Measurements from ENCODE around the gene PRKCB.
"Not testable (repeated sequence)": the region's sequence is repeated elsewhere in the genome, so short reads cannot be mapped to it uniquely, and the experiment has no call there.

PRKCB gene

DNA sequence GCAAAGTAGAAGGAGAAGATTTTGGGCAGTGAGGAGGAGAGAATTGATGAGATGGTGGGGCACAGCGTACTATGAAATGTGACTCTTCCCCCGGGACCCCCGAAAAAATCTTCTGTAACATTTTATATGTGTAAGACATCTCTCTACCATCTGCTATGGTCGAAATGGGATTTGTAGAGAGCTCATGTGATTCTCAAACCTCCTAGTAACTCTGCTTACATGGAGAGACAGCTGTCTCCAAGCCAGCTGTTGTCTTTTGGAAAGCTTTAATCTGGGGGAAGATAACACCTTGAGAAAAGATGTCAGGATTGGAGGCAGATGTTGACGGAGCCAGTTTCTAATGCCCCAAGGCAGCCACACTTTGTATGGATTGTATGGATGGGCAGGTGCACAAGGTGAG lies 94.1 kb downstream of the PRKCB start:
- Histone ChIP-seq H3K9me3 (ENCODE audit: insufficient read depth, low read length) (no peaks in the 10 kb centered on the region), H3K9me2 (replicated peaks; ENCODE audit: insufficient read depth, low read length) (no peaks in the 10 kb centered on the region), H3F3A (ENCODE audit: insufficient read depth) (no peaks in the 10 kb centered on the region), H3K36me3 (ENCODE audit: low read length) (no peaks in the 10 kb centered on the region), H2AFZ (ENCODE audit: low read depth, low read length, severe bottlenecking) (no peak overlapping the region), H3K27me3 (ENCODE audit: low read length) (no peaks in the 10 kb centered on the region), H3K9ac (ENCODE audit: low read length) (no peak overlapping the region), H4K20me1 (ENCODE audit: low read depth, low read length) (no peaks in the 10 kb centered on the region), H3K4me2 (ENCODE audit: low read depth, low read length, poor library complexity, severe bottlenecking) (no peak overlapping the region), H3K27ac (ENCODE audit: low read depth, low read length) (no peak overlapping the region), H3K4me3 (ENCODE audit: insufficient read depth, low read length, poor library complexity, severe bottlenecking) (no peak overlapping the region), H3K79me2 (ENCODE audit: insufficient read depth, low read length) (no peaks in the 10 kb centered on the region)
- no peak for TF ChIP-seq EZH2phosphoT487 (conservative IDR thresholded peaks at IDR 0.05; ENCODE audit: low read length)
- TF ChIP-seq CTCF (IDR thresholded peaks at IDR 0.05; ENCODE audit: insufficient read depth, low read length, poor library complexity, severe bottlenecking) = no peak

DNA sequence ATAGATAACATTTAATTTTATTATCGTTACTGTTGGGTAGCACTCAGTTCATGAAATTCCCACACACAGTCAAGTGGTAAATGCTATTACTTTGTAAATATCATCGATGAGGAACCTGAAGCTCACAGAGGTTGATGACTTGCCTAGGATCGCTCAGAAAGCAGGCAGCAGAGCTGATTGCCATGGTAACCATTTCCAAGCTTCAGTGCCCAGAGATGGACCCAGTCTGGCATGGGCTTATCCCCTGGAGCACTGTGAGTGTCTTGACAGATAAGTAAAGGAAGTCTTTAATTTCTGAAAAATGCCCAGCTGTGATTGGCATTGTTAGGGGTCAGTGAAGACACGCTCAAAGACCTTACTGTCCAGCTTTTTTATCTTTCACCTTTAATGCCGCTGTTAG lies 95.0 kb downstream of the PRKCB start:
- H3F3A ChIP-seq (ENCODE audit: insufficient read depth) = no peaks in the 10 kb centered on the region
- H4K20me1 ChIP-seq (ENCODE audit: low read depth, low read length) = no peaks in the 10 kb centered on the region
- no peak overlapping the region for H3K4me3 ChIP-seq (ENCODE audit: insufficient read depth, low read length, poor library complexity, severe bottlenecking)
- no peak overlapping the region for H2AFZ ChIP-seq (ENCODE audit: low read depth, low read length, severe bottlenecking)
- no peak overlapping the region for H3K4me2 ChIP-seq (ENCODE audit: low read depth, low read length, poor library complexity, severe bottlenecking)
- H3K9me2 ChIP-seq (replicated peaks; ENCODE audit: insufficient read depth, low read length) = no peaks in the 10 kb centered on the region
- no peak overlapping the region for H3K9ac ChIP-seq (ENCODE audit: low read length)
- no peak overlapping the region for H3K27ac ChIP-seq (ENCODE audit: low read depth, low read length)
- no peaks in the 10 kb centered on the region for H3K79me2 ChIP-seq (ENCODE audit: insufficient read depth, low read length)
- no peaks in the 10 kb centered on the region for H3K27me3 ChIP-seq (ENCODE audit: low read length)
- TF ChIP-seq CTCF (IDR thresholded peaks at IDR 0.05; ENCODE audit: insufficient read depth, low read length, poor library complexity, severe bottlenecking) (no peak), EZH2phosphoT487 (conservative IDR thresholded peaks at IDR 0.05; ENCODE audit: low read length) (no peak)
- no peaks in the 10 kb centered on the region for H3K36me3 ChIP-seq (ENCODE audit: low read length)
- H3K9me3 ChIP-seq (ENCODE audit: insufficient read depth, low read length) = no peaks in the 10 kb centered on the region

- H4K20me1 ChIP-seq (ENCODE audit: low read depth, low read length) = no peaks in the 10 kb centered on the region
- H3K79me2 ChIP-seq (ENCODE audit: insufficient read depth, low read length) = no peaks in the 10 kb centered on the region
- no peak overlapping the region for H2AFZ ChIP-seq (ENCODE audit: low read depth, low read length, severe bottlenecking)
- no peaks in the 10 kb centered on the region for H3K9me3 ChIP-seq (ENCODE audit: insufficient read depth, low read length)
- no peaks in the 10 kb centered on the region for H3K9me2 ChIP-seq (replicated peaks; ENCODE audit: insufficient read depth, low read length)
- no peak overlapping the region for H3K27ac ChIP-seq (ENCODE audit: low read depth, low read length)
- no peaks in the 10 kb centered on the region for H3K36me3 ChIP-seq (ENCODE audit: low read length)
- no peaks in the 10 kb centered on the region for H3K27me3 ChIP-seq (ENCODE audit: low read length)
- H3F3A ChIP-seq (ENCODE audit: insufficient read depth) = no peaks in the 10 kb centered on the region
- TF ChIP-seq EZH2phosphoT487 (conservative IDR thresholded peaks at IDR 0.05; ENCODE audit: low read length) = no peak
- no peak for TF ChIP-seq CTCF (IDR thresholded peaks at IDR 0.05; ENCODE audit: insufficient read depth, low read length, poor library complexity, severe bottlenecking)
- no peak overlapping the region for H3K4me3 ChIP-seq (ENCODE audit: insufficient read depth, low read length, poor library complexity, severe bottlenecking)
- H3K9ac ChIP-seq (ENCODE audit: low read length) = no peak overlapping the region
- H3K4me2 ChIP-seq (ENCODE audit: low read depth, low read length, poor library complexity, severe bottlenecking) = no peak overlapping the region
These were observed 95.4 kb downstream of the PRKCB start for GRCh38 chr16:23931199-23931598.

GRCh38 chr16:23933650-23934049 lies 97.9 kb downstream of the PRKCB start:
- not testable (repeated sequence) for H3K79me2 ChIP-seq (ENCODE audit: insufficient read depth, low read length); H3K4me2 ChIP-seq (ENCODE audit: low read depth, low read length, poor library complexity, severe bottlenecking); H3F3A ChIP-seq (ENCODE audit: insufficient read depth); H3K9me3 ChIP-seq (ENCODE audit: insufficient read depth, low read length); H4K20me1 ChIP-seq (ENCODE audit: low read depth, low read length); H3K4me3 ChIP-seq (ENCODE audit: insufficient read depth, low read length, poor library complexity, severe bottlenecking); H3K9ac ChIP-seq (ENCODE audit: low read length); H2AFZ ChIP-seq (ENCODE audit: low read depth, low read length, severe bottlenecking); H3K27me3 ChIP-seq (ENCODE audit: low read length); H3K36me3 ChIP-seq (ENCODE audit: low read length); H3K9me2 ChIP-seq (replicated peaks; ENCODE audit: insufficient read depth, low read length); H3K27ac ChIP-seq (ENCODE audit: low read depth, low read length)

All from SU-DHL-6 (cell line).